MM.1S (cell line): ENCODE data around the gene C19orf38.

Experiments
- DNase-seq: peaks from one replicate; pipeline ENCODE4 v3.0.0-alpha.2; 2015
- H2AFZ ChIP-seq: fragments of 300-600 bp; sonication (generic); 2 replicates; pipeline ENCODE4 v1.6.0; 2016; ENCODE audit warnings: antibody characterized with exemption, low read length
- H3F3A ChIP-seq: fragments of 300-600 bp; sonication (generic); 2 replicates; pipeline ENCODE4 v1.6.1; 2016; ENCODE audit warnings: mild to moderate bottlenecking, antibody characterized with exemption, low read length, moderate library complexity, mixed read lengths; ENCODE audit not compliant: insufficient read depth
- H3K27ac ChIP-seq: fragments of 300-600 bp; sonication (generic); 2 replicates; pipeline ENCODE4 v1.5.1; 2016; ENCODE audit warnings: mild to moderate bottlenecking, low read length
- H3K27me3 ChIP-seq: fragments of 300-600 bp; sonication (generic); replicated peaks from 2 replicates; pipeline ENCODE4 v1.6.0; 2016; ENCODE audit warnings: low read length; ENCODE audit not compliant: insufficient read depth
- H3K36me3 ChIP-seq: fragments of 300-600 bp; sonication (generic); replicated peaks from 2 replicates; pipeline ENCODE4 v1.6.1; 2016; ENCODE audit warnings: mild to moderate bottlenecking, low read length, mixed read lengths; ENCODE audit not compliant: insufficient read depth
- H3K4me1 ChIP-seq: fragments of 300-600 bp; sonication (generic); 2 replicates; pipeline ENCODE4 v1.6.1; 2016; ENCODE audit warnings: low read length, mixed read lengths
- H3K4me2 ChIP-seq: fragments of 300-600 bp; sonication (generic); 2 replicates; pipeline ENCODE4 v1.6.0; 2016; ENCODE audit warnings: low read depth, low read length
- H3K4me3 ChIP-seq: fragments of 300-600 bp; sonication (generic); 2 replicates; pipeline ENCODE4 v1.5.1; 2016; ENCODE audit warnings: low read length, mixed read lengths
- H3K79me2 ChIP-seq: fragments of 300-600 bp; sonication (generic); 2 replicates; pipeline ENCODE4 v1.6.1; 2016; ENCODE audit warnings: mixed run types, low read length, mixed read lengths
- H3K9ac ChIP-seq: fragments of 300-600 bp; sonication (generic); 2 replicates; pipeline ENCODE4 v1.6.1; 2016; ENCODE audit warnings: low read length, mixed read lengths
- H3K9me2 ChIP-seq: fragments of 300-600 bp; sonication (generic); replicated peaks from 2 replicates; pipeline ENCODE4 v1.6.1; 2016; ENCODE audit warnings: mild to moderate bottlenecking, low read length, mixed read lengths; ENCODE audit not compliant: insufficient read depth
- H3K9me3 ChIP-seq: fragments of 300-600 bp; sonication (generic); replicated peaks from 2 replicates; pipeline ENCODE4 v1.6.1; 2016; ENCODE audit warnings: mild to moderate bottlenecking, low read length, mixed read lengths; ENCODE audit not compliant: insufficient read depth
- H4K20me1 ChIP-seq: fragments of 300-600 bp; sonication (generic); 2 replicates; pipeline ENCODE4 v1.6.1; 2016; ENCODE audit warnings: mild to moderate bottlenecking, low read length, moderate library complexity, mixed read lengths; ENCODE audit not compliant: insufficient read depth
- EZH2 ChIP-seq: fragments of 300-600 bp; sonication (generic); optimal IDR thresholded peaks from 2 replicates; pipeline ENCODE3; 2017; ENCODE audit warnings: low read depth, mild to moderate bottlenecking, antibody characterized with exemption, low read length, mixed read lengths
- EZH2phosphoT487 ChIP-seq: fragments of 300-600 bp; sonication (generic); IDR thresholded peaks from 2 replicates; pipeline ENCODE4 v1.6.1; 2018; ENCODE audit warnings: antibody characterized with exemption, low read length
- TF ChIP-seq, protein P1 (sequence below): fragments of 300-600 bp; sonication (generic); IDR thresholded peaks from 2 replicates; pipeline ENCODE4 v1.5.1; 2016; ENCODE audit warnings: antibody characterized with exemption, low read length, mixed read lengths

The C19orf38 gene

DNA sequence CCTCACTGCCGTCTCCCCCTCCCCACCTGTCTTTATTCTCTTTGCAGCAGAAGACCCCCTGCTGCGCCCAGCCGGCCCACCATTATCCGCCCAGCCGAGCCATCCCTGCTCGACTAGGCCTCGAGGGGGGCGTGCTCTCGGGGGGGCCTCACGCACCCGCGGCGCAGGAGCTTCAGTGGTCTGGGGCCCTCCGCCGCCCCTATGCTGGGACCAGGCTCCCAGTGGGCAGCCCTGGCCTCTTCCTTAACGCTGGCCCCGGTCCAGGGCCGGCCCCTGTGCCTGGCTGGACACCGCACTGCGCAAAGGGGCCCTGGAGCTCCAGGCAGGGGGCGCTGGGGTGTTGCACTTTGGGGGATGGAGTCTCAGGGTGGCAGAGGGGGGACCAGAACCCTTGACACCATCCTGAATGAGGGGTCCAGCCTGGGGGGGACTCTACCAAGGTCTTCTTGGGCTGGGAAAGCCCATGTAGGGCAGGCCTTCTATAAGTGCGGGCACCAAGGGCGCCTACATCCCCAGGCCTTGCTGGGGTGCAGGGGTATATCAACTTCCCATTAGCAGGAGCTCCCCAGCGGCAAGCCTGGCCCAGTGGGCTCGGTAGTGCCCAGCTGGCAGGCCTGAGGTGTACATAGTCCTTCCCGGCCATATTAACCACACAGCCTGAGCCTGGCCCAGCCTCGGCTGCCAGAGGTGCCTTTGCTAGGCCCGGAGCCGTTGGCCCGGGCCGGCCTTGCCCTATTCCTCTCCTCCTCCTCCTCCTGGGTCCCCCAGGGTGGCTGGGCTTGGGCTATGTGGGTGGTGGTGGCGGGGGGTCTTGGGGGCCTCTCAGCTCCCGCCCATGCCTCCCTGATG is 17.1 kb upstream of the C19orf38 start:
- Histone ChIP-seq H3K4me3 (no peak overlapping the region), H3K4me1 (peaks cover 5% of the 10 kb centered on the region; the same call in 1 of the 2 replicates), H3F3A (peaks cover 7% of the 10 kb centered on the region; the same call in 1 of the 2 replicates), H3K36me3 (no peaks in the 10 kb centered on the region), H3K4me2 (no peak overlapping the region), H2AFZ (no peak overlapping the region), H4K20me1 (no peaks in the 10 kb centered on the region), H3K9me2 (no peaks in the 10 kb centered on the region), H3K9ac (no peak overlapping the region), H3K9me3 (no peaks in the 10 kb centered on the region), H3K79me2 (peaks cover 6% of the 10 kb centered on the region; the same call in 1 of the 2 replicates), H3K27me3 (no peaks in the 10 kb centered on the region), H3K27ac (no peak overlapping the region)
- TF ChIP-seq, protein P1, sequence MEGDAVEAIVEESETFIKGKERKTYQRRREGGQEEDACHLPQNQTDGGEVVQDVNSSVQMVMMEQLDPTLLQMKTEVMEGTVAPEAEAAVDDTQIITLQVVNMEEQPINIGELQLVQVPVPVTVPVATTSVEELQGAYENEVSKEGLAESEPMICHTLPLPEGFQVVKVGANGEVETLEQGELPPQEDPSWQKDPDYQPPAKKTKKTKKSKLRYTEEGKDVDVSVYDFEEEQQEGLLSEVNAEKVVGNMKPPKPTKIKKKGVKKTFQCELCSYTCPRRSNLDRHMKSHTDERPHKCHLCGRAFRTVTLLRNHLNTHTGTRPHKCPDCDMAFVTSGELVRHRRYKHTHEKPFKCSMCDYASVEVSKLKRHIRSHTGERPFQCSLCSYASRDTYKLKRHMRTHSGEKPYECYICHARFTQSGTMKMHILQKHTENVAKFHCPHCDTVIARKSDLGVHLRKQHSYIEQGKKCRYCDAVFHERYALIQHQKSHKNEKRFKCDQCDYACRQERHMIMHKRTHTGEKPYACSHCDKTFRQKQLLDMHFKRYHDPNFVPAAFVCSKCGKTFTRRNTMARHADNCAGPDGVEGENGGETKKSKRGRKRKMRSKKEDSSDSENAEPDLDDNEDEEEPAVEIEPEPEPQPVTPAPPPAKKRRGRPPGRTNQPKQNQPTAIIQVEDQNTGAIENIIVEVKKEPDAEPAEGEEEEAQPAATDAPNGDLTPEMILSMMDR = no peak
- TF ChIP-seq EZH2 (no peak), EZH2phosphoT487 (no peak)
- no peak for DNase-seq

DNA sequence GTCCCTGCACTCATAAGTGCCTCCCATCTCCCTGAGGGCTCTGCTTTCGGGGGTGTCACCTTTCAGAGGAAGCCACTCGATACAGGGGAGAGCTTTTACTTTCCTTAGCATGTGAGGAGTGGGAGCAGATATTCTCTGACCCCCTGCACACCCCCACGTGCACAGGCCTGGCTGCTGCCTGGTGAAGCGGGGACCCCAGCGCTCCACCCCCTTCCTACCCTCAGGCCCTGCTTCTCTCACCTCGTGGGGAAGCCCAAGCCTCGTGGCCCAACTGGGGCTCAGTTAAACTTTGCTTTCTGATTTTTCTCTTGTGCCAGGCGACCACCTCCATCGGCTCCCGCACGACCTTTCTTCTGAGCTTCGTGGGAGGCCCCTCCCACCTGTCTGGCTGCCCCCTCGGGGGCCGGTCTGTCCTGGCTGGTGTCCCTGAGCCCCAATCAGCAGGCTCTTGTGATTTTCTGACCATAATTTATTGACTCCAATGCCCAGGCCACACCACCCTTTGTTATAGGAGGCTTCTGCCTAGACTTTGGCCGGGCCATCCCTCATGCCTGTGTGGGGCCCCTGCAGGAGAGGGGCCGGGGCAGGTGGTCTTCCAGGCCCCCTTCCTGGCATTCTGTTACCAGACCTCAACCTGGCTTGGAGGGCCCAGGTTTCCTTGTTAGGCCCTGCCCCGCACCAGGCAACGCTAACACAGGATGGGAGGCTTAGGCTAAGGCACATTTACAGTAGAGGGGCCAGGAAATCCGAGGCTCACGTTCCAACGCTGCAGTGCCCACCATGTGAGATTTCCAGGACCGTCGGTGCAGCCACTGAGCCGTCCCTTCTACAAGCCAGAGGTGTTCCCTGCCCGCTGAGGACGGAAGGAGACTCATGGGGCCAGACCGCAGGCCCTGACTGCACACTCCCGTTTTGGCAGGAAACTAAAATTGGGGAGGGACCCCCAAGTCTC is 16.0 kb upstream of the C19orf38 start:
- peaks cover 6% of the 10 kb centered on the region; the same call in 1 of the 2 replicates for H3K79me2 ChIP-seq
- no peak overlapping the region for H3K4me2 ChIP-seq
- no peak overlapping the region for H2AFZ ChIP-seq
- peaks cover 12% of the 10 kb centered on the region for H3K4me1 ChIP-seq
- H3K9ac ChIP-seq = no peak overlapping the region
- no peaks in the 10 kb centered on the region for H3K9me2 ChIP-seq
- no peaks in the 10 kb centered on the region for H3K27me3 ChIP-seq
- no peak for DNase-seq
- H3K9me3 ChIP-seq = 0 out of 2 replicates have a peak, but pooled peaks cover 4% of the 10 kb centered on the region
- no peak for TF ChIP-seq EZH2
- no peak for TF ChIP-seq EZH2phosphoT487
- no peaks in the 10 kb centered on the region for H3K36me3 ChIP-seq
- peaks cover 7% of the 10 kb centered on the region; the same call in 1 of the 2 replicates for H3F3A ChIP-seq
- no peak overlapping the region for H3K27ac ChIP-seq
- H3K4me3 ChIP-seq = no peak overlapping the region
- no peaks in the 10 kb centered on the region for H4K20me1 ChIP-seq

DNA sequence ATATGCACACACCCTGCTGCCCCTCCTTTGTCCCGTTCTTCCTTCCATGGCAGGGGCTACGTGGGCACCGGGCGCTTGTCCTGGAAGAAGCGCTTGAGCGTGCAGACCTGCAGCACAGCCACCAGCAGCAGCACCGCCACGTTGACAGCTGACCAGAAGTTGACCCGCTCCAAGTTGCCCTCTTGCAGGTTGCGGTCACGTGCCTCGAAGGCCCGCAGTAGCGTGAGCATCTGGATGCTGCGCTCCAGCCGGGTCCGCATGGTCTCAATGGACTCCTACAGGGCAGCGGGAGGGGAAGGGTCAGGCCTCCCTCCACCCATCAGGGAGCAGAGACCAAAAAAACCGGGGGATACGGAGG is 15.3 kb upstream of the C19orf38 start:
- no peak overlapping the region for H3K4me3 ChIP-seq
- no peaks in the 10 kb centered on the region for H3K36me3 ChIP-seq
- peaks cover 12% of the 10 kb centered on the region for H3K4me1 ChIP-seq
- H3K9ac ChIP-seq = no peak overlapping the region
- DNase-seq = no peak
- peaks cover 7% of the 10 kb centered on the region; the same call in 1 of the 2 replicates for H3F3A ChIP-seq
- no peaks in the 10 kb centered on the region for H4K20me1 ChIP-seq
- H3K9me2 ChIP-seq = no peaks in the 10 kb centered on the region
- TF ChIP-seq, protein P1 = no peak
- no peak for TF ChIP-seq EZH2phosphoT487
- TF ChIP-seq EZH2 = no peak
- no peak overlapping the region for H3K4me2 ChIP-seq
- 0 out of 2 replicates have a peak, but pooled peaks cover 4% of the 10 kb centered on the region for H3K9me3 ChIP-seq
- no peak overlapping the region for H3K27ac ChIP-seq
- H3K27me3 ChIP-seq = no peaks in the 10 kb centered on the region
- peaks cover 6% of the 10 kb centered on the region; the same call in 1 of the 2 replicates for H3K79me2 ChIP-seq
- no peak overlapping the region for H2AFZ ChIP-seq
